Stimulated activated memory B cell treated with anti-CD40 and anti-IgM and Interleukin-4, amounts not matched to agents 10 μg/mL and 1 μg/mL and 100 μg/mL, for 72 hours (primary cell): Measurements from ENCODE around the gene EPM2A.
"Not testable (repeated sequence)": the region's sequence is repeated elsewhere in the genome, so short reads cannot be mapped to it uniquely, and the experiment has no call there.

Source experiments
- ATAC-seq: fragments of 150-1000 bp; cut with Tn5 transposase; 2 replicates; pipeline ENCODE4 v1.10.0; 2021
- H3K27ac Mint-ChIP-seq: one replicate; pipeline ENCODE4 v1.8.0; 2022; ENCODE audit warnings: mild to moderate bottlenecking, mixed read lengths
- H3K27me3 Mint-ChIP-seq: one replicate; pipeline ENCODE4 v1.8.0; 2022; ENCODE audit warnings: mixed read lengths
- H3K36me3 Mint-ChIP-seq: one replicate; pipeline ENCODE4 v1.8.0; 2022; ENCODE audit warnings: mixed read lengths
- H3K4me1 Mint-ChIP-seq: one replicate; pipeline ENCODE4 v1.8.0; 2022; ENCODE audit warnings: mixed read lengths
- H3K4me3 Mint-ChIP-seq: one replicate; pipeline ENCODE4 v1.8.0; 2022; ENCODE audit warnings: mild to moderate bottlenecking, moderate library complexity, mixed read lengths
- H3K9me3 Mint-ChIP-seq: one replicate; pipeline ENCODE4 v1.8.0; 2022; ENCODE audit warnings: mixed read lengths

The EPM2A gene

DNA sequence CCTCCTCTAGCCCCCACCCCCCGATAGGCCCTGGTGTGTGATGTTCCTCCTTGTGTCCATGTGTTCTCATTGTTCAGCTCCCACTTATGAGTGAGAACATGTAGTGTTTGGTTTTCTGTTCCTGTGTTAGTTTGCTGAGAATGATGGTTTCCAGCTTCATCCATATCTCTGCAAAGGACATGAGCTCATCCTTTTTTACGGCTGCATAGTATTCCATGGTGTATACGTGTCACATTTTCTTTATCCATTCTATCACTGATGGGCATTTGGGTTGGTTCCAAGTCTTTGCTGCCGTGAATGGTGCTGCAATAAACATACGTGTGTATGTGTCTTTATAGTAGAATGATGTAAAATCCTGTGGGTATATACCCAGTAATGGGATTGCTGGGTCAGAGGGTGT is 4.4 kb upstream of the EPM2A start:
- not testable (repeated sequence) for H3K27me3 Mint-ChIP-seq, H3K27ac Mint-ChIP-seq, H3K36me3 Mint-ChIP-seq, H3K4me1 Mint-ChIP-seq, ATAC-seq, H3K9me3 Mint-ChIP-seq, H3K4me3 Mint-ChIP-seq

DNA sequence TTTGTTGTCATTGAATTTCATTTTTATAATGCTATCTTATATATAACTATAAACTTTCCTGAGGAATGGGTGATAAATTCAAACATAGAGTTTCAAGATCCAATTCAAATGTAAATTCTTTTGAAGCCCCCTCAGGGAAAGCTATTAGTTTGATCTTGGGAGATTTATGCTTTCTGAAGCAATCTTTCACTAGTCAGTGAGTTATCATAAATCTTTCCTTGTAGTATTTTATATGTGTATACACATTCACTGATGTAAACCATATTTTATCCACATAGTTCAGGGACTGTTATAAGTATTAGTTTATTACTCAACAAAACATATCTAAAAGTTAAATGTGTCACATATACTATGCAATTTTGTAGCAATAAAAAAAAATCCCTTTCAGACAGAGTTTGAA is 2.9 kb upstream of the EPM2A start:
- Mint-ChIP-seq H3K27ac (no peak overlapping the region), H3K4me1 (no peaks in the 10 kb centered on the region), H3K36me3 (no peaks in the 10 kb centered on the region), H3K4me3 (no peak overlapping the region), H3K9me3 (peaks cover 3% of the 10 kb centered on the region), H3K27me3 (no peaks in the 10 kb centered on the region)
- ATAC-seq, result no peak

DNA sequence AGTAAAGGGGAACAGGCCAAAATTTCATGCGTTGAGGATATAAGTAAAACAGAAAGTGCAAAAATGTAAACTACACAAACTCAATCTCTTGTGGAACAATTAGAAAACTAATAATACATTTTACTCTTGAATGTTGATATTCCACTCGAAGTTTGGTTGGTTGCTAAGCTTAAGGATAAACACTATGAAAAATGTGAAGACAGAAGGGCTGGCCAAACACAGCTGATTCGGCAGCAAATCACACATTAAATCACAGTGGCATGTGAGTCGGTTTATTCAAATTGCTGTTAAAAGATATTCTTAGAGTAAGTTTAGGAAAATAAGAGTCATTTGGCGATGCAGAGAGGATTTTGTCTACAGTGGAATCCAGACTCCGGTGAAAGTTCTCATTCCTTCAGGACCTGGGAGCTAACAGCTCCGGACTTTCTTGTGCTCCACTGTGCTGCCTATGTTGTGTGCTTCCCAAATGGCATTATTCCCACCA is 1.4 kb upstream of the EPM2A start:
- peaks cover 3% of the 10 kb centered on the region for H3K9me3 Mint-ChIP-seq
- H3K4me1 Mint-ChIP-seq, result no peaks in the 10 kb centered on the region
- H3K4me3 Mint-ChIP-seq, result peak overlapping the region; percentile 15

DNA sequence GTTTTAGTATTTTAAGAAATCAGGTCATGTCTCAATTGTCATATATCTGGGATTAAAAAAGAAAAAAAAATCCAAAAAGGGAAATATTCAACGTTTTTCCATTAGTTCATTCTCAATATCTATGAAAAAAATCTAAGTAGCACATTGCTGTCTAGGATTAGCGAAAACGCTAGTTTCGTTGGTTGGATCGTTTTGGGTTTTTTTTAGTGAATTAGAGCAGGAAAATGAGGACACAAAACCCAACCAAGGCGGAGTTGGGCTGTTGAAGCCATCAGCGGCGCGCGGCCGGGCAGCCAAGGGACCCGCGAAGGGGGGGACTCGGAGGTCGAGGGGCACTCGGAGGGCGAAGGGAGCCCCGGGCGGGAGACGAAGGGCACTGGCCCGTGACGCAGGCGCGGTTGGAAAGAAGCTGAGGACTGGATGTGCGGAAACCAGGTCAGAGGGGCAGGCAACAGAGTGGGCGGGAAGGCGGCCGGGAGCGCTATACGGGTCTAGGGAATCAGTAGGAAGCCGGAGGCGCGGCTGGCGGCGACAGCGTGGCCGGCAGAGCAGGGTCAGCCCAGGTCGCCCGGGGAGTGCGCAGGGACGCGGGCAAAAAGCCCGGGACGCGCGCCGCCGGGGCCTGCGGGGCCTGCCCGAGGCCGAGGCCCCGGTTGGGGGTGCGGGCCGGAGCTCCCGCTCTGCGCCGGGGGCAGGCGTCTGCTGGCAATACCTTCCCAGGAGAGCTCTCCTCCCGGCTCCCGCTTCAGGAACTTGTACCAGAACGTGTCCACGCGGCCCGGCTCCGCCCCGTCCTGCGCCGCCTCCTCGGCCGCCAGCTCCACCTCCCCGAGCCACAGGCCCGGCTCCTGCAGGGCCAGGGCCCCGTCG is 599 bp downstream of the EPM2A start:
- Mint-ChIP-seq H3K4me3 (peak overlapping the region; percentile 98), H3K27ac (peak overlapping the region; percentile 97), H3K27me3 (no peaks in the 10 kb centered on the region), H3K36me3 (peaks cover 8% of the 10 kb centered on the region), H3K9me3 (peaks cover 9% of the 10 kb centered on the region), H3K4me1 (peaks cover 14% of the 10 kb centered on the region)
- ATAC-seq, result peak; percentile 89

More for the DNA sequence above, 1.4 kb upstream of the EPM2A start:
- no peaks in the 10 kb centered on the region for H3K27me3 Mint-ChIP-seq
- no peaks in the 10 kb centered on the region for H3K36me3 Mint-ChIP-seq
- peak overlapping the region; percentile 97 for H3K27ac Mint-ChIP-seq
- no peak for ATAC-seq

DNA sequence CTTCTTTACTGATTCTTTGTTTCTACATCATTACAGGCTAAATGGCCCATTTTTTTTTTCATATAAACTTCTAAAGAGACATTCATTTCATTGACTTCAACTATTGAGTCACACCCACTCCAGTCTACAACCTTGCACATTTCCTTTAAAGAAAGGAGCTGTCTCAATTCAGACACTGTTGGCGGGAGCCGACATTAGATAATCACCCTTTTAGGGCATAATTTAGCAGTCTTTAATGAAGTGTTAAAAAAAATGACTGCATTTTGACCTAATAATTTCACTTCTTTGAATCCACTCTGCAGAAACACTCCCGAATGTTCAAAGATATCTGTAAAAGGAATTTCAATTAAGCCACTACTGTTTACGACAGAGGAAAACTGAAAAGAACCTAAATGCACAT is 1.5 kb downstream of the EPM2A start:
- Mint-ChIP-seq H3K36me3 (peaks cover 13% of the 10 kb centered on the region), H3K27ac (peak overlapping the region; percentile 97), H3K4me3 (no peak overlapping the region), H3K9me3 (peaks cover 11% of the 10 kb centered on the region), H3K27me3 (no peaks in the 10 kb centered on the region), H3K4me1 (peaks cover 19% of the 10 kb centered on the region)
- ATAC-seq, result no peak

DNA sequence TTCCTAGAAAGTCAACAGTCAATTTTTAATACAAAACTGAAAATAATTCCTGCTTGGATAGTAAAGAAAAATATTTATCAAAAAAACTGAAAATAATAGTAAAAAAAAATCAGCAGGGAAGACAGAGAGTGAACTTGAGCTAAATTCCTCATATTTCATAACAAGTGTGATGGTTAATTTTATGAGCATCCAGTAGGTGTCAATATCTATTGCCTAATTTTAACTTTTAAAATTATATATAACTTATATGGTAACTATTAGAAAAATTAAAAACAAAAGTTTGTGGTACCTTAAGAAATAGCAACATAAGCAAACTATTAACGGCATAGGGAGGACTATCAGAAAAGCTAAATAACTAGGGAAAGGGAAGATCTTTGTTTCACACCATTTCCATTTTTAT is 2.1 kb downstream of the EPM2A start:
- Mint-ChIP-seq H3K4me3 (no peak overlapping the region), H3K27ac (no peak overlapping the region), H3K36me3 (peaks cover 17% of the 10 kb centered on the region), H3K27me3 (no peaks in the 10 kb centered on the region), H3K4me1 (peaks cover 19% of the 10 kb centered on the region), H3K9me3 (peaks cover 15% of the 10 kb centered on the region)
- no peak for ATAC-seq

DNA sequence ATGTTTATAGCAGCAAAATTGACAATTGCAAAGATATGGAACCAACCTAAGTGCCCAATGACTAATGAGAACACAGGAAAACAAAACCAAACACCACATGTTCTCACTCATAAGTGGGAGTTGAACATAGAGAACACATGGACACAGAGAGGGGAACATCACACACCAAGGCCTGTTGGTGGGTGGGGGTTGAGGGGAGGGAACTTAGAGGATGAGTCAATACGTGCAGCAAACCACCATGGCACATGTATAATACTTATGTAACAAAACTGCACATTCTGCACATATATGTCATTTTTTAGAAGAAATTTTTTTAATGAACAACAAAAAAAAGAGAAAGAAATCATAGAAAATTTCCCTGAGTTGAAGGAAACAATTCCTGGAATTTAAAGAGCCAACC is 3.9 kb downstream of the EPM2A start:
- H3K9me3 Mint-ChIP-seq, result peaks cover 19% of the 10 kb centered on the region
- H3K27me3 Mint-ChIP-seq, result no peaks in the 10 kb centered on the region
- no peak overlapping the region for H3K27ac Mint-ChIP-seq
- H3K4me1 Mint-ChIP-seq, result peaks cover 19% of the 10 kb centered on the region
- no peak overlapping the region for H3K4me3 Mint-ChIP-seq
- H3K36me3 Mint-ChIP-seq, result peaks cover 26% of the 10 kb centered on the region
- no peak for ATAC-seq

DNA sequence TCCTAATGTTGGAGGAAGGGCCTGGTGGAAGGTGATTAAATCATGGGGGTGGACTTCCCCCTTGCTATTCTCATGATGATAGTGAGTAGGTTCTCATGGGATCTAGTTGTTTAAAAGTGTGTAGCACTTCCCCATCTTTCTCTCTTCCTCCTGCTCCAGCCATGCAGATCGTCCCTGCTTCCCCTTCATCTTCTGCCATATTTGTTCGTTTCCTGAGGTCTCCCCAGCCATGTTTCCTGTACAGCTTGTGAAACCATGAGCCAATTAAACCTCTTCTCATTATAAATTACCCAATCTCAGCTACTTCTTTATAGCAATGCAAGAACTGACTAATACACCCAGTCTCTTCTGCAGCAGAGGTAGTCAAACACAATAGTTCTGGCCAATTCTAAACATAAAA is 5.4 kb downstream of the EPM2A start:
- H3K27ac Mint-ChIP-seq, result no peak overlapping the region
- no peak for ATAC-seq

DNA sequence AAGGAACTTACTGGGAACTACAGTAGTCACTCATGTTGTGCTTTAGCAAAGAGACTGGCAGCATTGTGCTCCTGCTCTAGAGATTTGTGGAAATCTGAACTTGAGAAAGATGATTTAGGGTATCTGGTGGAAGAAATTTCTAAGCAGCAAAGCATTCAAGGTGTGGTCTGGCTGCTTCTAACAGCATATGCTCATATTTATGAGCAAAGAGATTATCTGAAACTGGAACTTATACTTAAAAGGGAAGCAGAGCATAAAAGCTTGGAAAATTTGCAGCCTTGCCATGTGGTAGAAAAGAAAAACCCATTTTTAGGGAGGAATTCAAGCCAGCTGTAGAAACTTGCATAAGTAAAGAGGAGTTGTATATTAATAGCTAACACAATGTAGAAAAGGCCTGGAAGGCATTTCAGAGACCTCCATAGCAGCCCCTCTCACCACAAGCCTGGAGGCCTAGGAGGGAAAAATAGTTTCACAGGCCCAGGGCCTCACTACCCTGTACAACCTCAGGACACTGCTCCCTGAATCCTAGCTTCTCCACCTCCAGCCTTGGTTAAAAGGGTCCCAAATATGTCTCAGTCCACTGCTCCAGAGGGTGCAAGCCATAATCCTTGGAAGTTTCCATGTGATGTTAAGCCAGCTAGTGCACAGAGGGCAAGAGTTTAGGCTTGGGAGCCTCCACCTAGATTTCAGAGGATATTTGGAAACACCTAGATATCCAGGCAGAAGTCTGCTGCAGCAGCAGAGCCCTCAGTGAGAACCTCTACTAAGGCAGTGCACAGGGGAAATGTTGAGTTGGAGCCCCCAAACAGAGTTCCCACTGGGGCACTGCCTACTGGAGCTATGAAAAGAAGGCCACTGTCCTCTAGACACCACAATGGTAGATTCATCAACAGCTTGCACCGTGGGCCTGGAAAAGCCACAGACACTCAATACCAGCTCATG is 6.6 kb downstream of the EPM2A start:
- Mint-ChIP-seq H3K4me1 (peaks cover 19% of the 10 kb centered on the region), H3K36me3 (peaks cover 32% of the 10 kb centered on the region), H3K4me3 (no peak overlapping the region), H3K27me3 (no peaks in the 10 kb centered on the region), H3K9me3 (peaks cover 19% of the 10 kb centered on the region), H3K27ac (no peak overlapping the region)
- ATAC-seq, result no peak

More for the DNA sequence above, 5.4 kb downstream of the EPM2A start:
- peaks cover 19% of the 10 kb centered on the region for H3K4me1 Mint-ChIP-seq
- no peaks in the 10 kb centered on the region for H3K27me3 Mint-ChIP-seq
- no peak overlapping the region for H3K4me3 Mint-ChIP-seq
- H3K36me3 Mint-ChIP-seq, result peaks cover 32% of the 10 kb centered on the region
- H3K9me3 Mint-ChIP-seq, result peaks cover 19% of the 10 kb centered on the region

DNA sequence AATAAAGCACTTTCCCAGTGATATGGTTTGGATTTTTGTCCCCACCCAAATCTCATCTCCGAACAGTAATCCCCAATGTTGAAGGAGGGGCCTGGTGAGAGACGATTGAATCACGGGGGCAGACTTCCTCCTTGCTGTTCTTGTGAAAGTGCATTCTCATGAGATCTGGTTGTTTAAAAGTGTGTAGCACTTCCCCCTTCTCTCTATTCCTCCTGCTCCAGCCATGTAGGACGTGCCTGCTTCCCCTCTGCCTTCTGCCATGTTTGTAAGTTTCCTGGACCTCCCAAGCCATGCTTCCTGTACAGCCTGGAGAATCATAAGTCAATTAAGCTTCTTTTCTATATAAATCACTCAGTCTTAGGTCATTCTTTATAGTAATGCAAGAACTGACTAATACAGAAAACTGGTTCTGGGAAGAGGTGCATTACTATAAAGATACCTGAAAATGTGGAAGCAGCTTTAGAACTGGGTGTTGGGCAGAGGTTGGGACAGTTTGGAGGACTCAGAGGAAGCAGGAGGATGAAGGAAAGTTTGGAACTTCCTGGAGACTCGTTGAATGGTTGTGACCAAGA is 7.4 kb downstream of the EPM2A start:
- Mint-ChIP-seq H3K36me3 (peaks cover 32% of the 10 kb centered on the region), H3K27me3 (no peaks in the 10 kb centered on the region), H3K4me1 (peaks cover 19% of the 10 kb centered on the region), H3K9me3 (peaks cover 19% of the 10 kb centered on the region), H3K4me3 (no peak overlapping the region), H3K27ac (no peak overlapping the region)
- ATAC-seq, result no peak

DNA sequence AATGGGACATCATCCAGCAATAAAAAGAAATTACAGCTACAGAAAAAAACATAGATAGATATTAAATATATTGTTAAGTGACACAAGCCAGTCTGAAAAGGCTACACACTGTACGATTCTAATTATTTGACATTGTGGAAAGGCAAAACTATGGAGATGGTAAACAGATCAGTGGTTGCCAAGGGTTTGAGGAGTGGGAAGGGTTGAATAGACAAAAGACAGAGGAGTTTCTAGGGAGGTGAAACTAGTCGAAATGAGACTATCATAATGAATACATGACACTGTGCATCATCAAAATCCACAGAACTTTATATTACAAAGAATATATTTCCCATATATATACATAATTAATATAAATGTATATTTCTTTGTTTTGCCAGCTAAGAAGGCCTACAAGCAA is 9.8 kb downstream of the EPM2A start:
- peaks cover 13% of the 10 kb centered on the region for H3K4me1 Mint-ChIP-seq
- peaks cover 39% of the 10 kb centered on the region for H3K36me3 Mint-ChIP-seq
- H3K27ac Mint-ChIP-seq, result no peak overlapping the region
- H3K4me3 Mint-ChIP-seq, result no peak overlapping the region
- no peak for ATAC-seq
- H3K27me3 Mint-ChIP-seq, result no peaks in the 10 kb centered on the region
- peaks cover 22% of the 10 kb centered on the region for H3K9me3 Mint-ChIP-seq

DNA sequence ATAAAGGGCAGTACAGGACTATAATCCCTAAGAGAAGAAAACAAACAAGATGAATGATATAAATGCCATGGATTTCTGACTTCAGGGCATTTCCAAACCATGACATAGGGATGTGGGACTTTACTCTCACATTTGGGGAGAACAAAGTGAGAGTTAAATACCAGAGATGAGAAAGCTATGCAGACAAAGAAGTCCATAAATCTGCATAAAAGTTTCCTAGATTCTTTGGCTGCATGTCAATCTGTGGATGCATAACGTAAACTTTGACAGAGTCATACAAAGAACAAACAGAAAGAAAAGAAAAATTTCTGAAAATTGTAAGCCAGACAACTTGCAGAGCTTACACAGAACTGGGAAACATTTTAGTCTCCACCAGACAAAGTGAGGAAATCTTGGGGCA is 11.7 kb downstream of the EPM2A start:
- peaks cover 35% of the 10 kb centered on the region for H3K36me3 Mint-ChIP-seq
- H3K27me3 Mint-ChIP-seq, result no peaks in the 10 kb centered on the region
- H3K9me3 Mint-ChIP-seq, result peaks cover 11% of the 10 kb centered on the region
- H3K4me1 Mint-ChIP-seq, result no peaks in the 10 kb centered on the region
- H3K27ac Mint-ChIP-seq, result no peak overlapping the region
- no peak overlapping the region for H3K4me3 Mint-ChIP-seq
- ATAC-seq, result no peak

DNA sequence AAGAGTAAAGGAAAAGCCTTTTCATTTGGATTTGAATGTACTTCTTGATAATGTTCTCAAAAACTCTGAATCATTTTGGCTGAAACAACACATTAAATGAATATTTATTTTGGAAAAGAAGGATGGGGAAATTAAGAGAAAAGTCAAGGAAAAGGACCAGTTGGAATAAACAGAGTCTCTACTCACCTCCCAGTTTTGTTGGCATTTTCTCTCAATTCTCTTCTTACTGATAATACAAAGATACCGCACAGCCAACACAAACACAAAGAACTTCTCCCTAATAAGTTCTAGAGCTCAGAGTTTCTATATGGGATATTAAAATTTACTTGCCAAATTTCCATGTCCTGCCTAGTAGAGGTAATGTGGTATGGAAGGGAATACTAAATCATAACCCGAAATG is 13.1 kb downstream of the EPM2A start:
- Mint-ChIP-seq H3K27ac (no peak overlapping the region), H3K9me3 (peaks cover 3% of the 10 kb centered on the region), H3K36me3 (peaks cover 27% of the 10 kb centered on the region), H3K27me3 (no peaks in the 10 kb centered on the region), H3K4me3 (no peak overlapping the region), H3K4me1 (no peaks in the 10 kb centered on the region)
- no peak for ATAC-seq

DNA sequence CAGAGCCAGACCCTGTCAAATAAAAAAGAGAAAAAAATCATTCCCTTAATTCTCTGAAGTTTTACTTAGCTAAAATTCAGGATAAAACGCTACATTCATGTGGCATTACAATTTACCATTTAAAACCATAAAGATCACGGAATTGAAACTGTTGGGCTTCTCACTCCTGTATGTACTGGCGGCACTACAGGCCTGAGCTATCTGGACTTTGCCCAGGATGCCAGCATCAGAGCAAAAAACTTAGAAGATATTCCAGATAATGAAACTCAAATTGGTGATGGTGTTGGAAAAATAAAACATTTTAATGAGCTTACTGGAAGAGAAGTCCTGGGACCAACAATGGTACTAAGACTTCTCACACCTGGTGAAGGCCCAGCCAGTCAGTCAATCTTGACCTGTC is 14.2 kb downstream of the EPM2A start:
- no peak overlapping the region for H3K27ac Mint-ChIP-seq
- peaks cover 3% of the 10 kb centered on the region for H3K9me3 Mint-ChIP-seq
- no peak for ATAC-seq
- H3K36me3 Mint-ChIP-seq, result peaks cover 32% of the 10 kb centered on the region
- no peaks in the 10 kb centered on the region for H3K4me1 Mint-ChIP-seq
- no peak overlapping the region for H3K4me3 Mint-ChIP-seq
- no peaks in the 10 kb centered on the region for H3K27me3 Mint-ChIP-seq

DNA sequence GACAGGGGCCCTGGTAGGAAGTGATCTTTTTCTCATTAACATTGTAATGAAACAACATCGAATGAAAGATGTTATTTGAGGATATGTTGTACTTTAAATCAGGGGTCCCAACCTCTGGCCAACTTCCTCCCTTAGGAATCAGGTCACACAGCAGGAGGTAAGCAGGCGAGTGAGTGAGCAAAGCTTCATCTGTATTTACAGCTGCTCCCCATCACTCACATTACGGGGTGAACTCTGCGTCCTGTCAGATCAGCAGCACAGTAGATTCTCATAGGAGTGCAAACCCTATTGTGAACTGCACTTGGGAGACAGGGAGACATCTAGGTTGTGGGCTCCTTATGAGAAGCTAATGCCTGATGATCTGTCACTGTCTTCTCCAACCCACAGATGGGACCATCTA is 19.9 kb downstream of the EPM2A start:
- Mint-ChIP-seq H3K27ac (no peak overlapping the region), H3K4me1 (no peaks in the 10 kb centered on the region), H3K36me3 (peaks cover 63% of the 10 kb centered on the region), H3K4me3 (no peak overlapping the region), H3K27me3 (no peaks in the 10 kb centered on the region), H3K9me3 (peaks cover 15% of the 10 kb centered on the region)
- ATAC-seq, result no peak
